Ovary (tissue), 9 donors: ENCODE measurements around the gene EFCAB10. TPM values are rescaled to one million over a fixed set of nuclear protein-coding genes. Genes with fewer than 3 reads are reported as not detected.

Experiments
- DNase-seq, 5 donors: peaks; one replicate each; pipeline ENCODE4 v3.0.0-alpha.2; 2019 to 2020
- H3K27ac ChIP-seq, 2 donors: fragments of 200-600 bp; one replicate each; pipeline versions ENCODE4 v1.5.1 to v1.8.0; 2019 to 2022
- H3K27me3 ChIP-seq: fragments of 200-600 bp; one replicate; pipeline ENCODE4 v1.8.0; 2022
- H3K36me3 ChIP-seq: fragments of 200-600 bp; sonication (generic); one replicate; pipeline ENCODE4 v1.5.1; 2019
- H3K4me1 ChIP-seq: one replicate; pipeline ENCODE4 v1.8.1; 2013; ENCODE audit warnings: mild to moderate bottlenecking, moderate library complexity; ENCODE audit not compliant: insufficient read depth
- H3K4me3 ChIP-seq: fragments of 200-600 bp; sonication (generic); one replicate; pipeline ENCODE4 v1.5.1; 2017
- H3K9me3 ChIP-seq, 2 donors: fragments of 200-600 bp in 1 of 2; sonication (generic) in 1 of 2; one replicate each; pipeline versions ENCODE4 v1.5.1 to v1.8.1; 2013 to 2019; ENCODE audit warnings: mild to moderate bottlenecking in 1 of 2, moderate library complexity in 1 of 2
- CTCF ChIP-seq, 3 donors: fragments of 450-650 bp in 2 of 3; fragments of 200-600 bp in 1 of 3; IDR thresholded peaks; one replicate each; pipeline versions ENCODE4 v1.5.1 to v1.8.0; 2016 to 2022; ENCODE audit warnings: antibody characterized with exemption in 3 of 3, mild to moderate bottlenecking in 1 of 3
- EP300 ChIP-seq: sonication (generic); formaldehyde crosslinking; IDR thresholded peaks from one replicate; pipeline ENCODE4 v1.6.1; 2017; ENCODE audit warnings: antibody characterized with exemption
- POLR2A ChIP-seq: fragments of 450-650 bp; IDR thresholded peaks from one replicate; pipeline ENCODE4 v1.6.1; 2017; ENCODE audit warnings: antibody characterized with exemption, mild to moderate bottlenecking, moderate library complexity
- whole genome bisulfite sequencing, 3 donors: extraction: QIAGEN DNeasy Blood & Tissue Kit in 1 of 3; methylation state at CpG; one replicate each; pipeline versions ENCODE4 v1.1.5 to v1.1.7; 2013 to 2017; 5-methylcytosine and 5-hydroxymethylcytosine counted together
- intact Hi-C, 4 donors: fragments of 100-400 bp; cut with DNase I; formaldehyde crosslinking; loops; one replicate each; pipeline versions ENCODE4 v1.11.0 to v1.15.1; 2022 to 2023
- polyA plus RNA-seq, 2 donors: library from polyadenylated mRNA; stranded (reverse); fragments of 200-250 nt in 1 of 2; fragments of 350-450 nt in 1 of 2; fragmentation: Illumina TruSeq in 1 of 2; extraction: RNeasy Lipid Tissue Mini Kit (QIAGEN cat#74804) in 1 of 2; gene quantifications; one replicate each; pipeline ENCODE4 v1.2.3, GENCODE V29; 2013 to 2014
- total RNA-seq, 7 donors: library from RNA; depleted of rRNA in 2 of 7; stranded (reverse); fragments of >200 nt in 2 of 7; fragmentation: NEBNext Ultra II Directional in 3 of 7; extraction: Animal tissue kit (Norgen Biotek cat#: 25700) in 3 of 7; gene quantifications; one replicate each; pipeline versions ENCODE4 v1.1.0 to v1.2.4, GENCODE V29; 2016 to 2023
- donor health status: DM: no; HTN: no; CAD: no; lungs with moderate emphysema.
- donor health status: DM: no; HTN: no; CAD: no.
- donor health status: Bipolar disorder and iron deficiency.
- donor health status: DM: yes; HTN: yes; CAD: no.
- donor health status: DM: no; HTN: no; CAD: no.
- donor health status: DM: yes; HTN: yes; CAD: no.

Gene EFCAB10
- total and polyA plus RNA-seq, 9 donors: 0.22 to 11.8 (median 0.78) TPM; not detected in 3

GRCh38 chr7:105618016-105618296 lies 36.7 kb upstream of the EFCAB10 start:
- H3K4me3 ChIP-seq: no peak overlapping the region
- no peak for DNase-seq
- H3K4me1 ChIP-seq: no peaks in the 10 kb centered on the region
- H3K27ac ChIP-seq: no peak overlapping the region
- no peaks in the 10 kb centered on the region for H3K9me3 ChIP-seq
- no peaks in the 10 kb centered on the region for H3K27me3 ChIP-seq
- no peak for TF ChIP-seq EP300
- TF ChIP-seq POLR2A: no peak
- TF ChIP-seq CTCF (IDR thresholded peaks at IDR 0.05): no peak
- H3K36me3 ChIP-seq: no peaks in the 10 kb centered on the region
- intact Hi-C loops: no loop called here
- 80 to 84% (median 82%) methylated on average over 5 of the region's 5 CpGs for WGBS, 3 donors

- Histone ChIP-seq H3K36me3 (no peaks in the 10 kb centered on the region), H3K27ac (no peak overlapping the region), H3K4me1 (no peaks in the 10 kb centered on the region), H3K27me3 (no peaks in the 10 kb centered on the region), H3K9me3 (no peaks in the 10 kb centered on the region), H3K4me3 (no peak overlapping the region)
- intact Hi-C loops: no loop called here
- no peak for DNase-seq
- WGBS, 3 donors: 94 to 96% (median 96%) methylated on average over 14 of the region's 14 CpGs
- no peak for TF ChIP-seq CTCF (IDR thresholded peaks at IDR 0.05)
- no peak for TF ChIP-seq POLR2A
- TF ChIP-seq EP300: no peak
Observed at GRCh38 chr7:105617280-105618015, 36.2 kb upstream of the EFCAB10 start.

- no peak for DNase-seq
- H3K9me3 ChIP-seq: no peaks in the 10 kb centered on the region
- no peak for TF ChIP-seq POLR2A
- no peak for TF ChIP-seq EP300
- no peak for TF ChIP-seq CTCF (IDR thresholded peaks at IDR 0.05)
- H3K27me3 ChIP-seq: no peaks in the 10 kb centered on the region
- WGBS, 3 donors: 91 to 93% (median 93%) methylated on average over 20 of the region's 20 CpGs
- intact Hi-C loops: no loop called here
- H3K36me3 ChIP-seq: no peaks in the 10 kb centered on the region
- no peak overlapping the region for H3K4me3 ChIP-seq
- H3K4me1 ChIP-seq: no peaks in the 10 kb centered on the region
- no peak overlapping the region for H3K27ac ChIP-seq
Observed at GRCh38 chr7:105614341-105614840, 33.1 kb upstream of the EFCAB10 start.

- no peaks in the 10 kb centered on the region for H3K9me3 ChIP-seq
- no peaks in the 10 kb centered on the region for H3K27me3 ChIP-seq
- no peak overlapping the region for H3K27ac ChIP-seq
- H3K36me3 ChIP-seq: no peaks in the 10 kb centered on the region
- 93 to 96% (median 94%) methylated on average over 32 of the region's 32 CpGs for WGBS, 3 donors
- no peak for DNase-seq
- H3K4me3 ChIP-seq: no peak overlapping the region
- H3K4me1 ChIP-seq: no peaks in the 10 kb centered on the region
- TF ChIP-seq CTCF (IDR thresholded peaks at IDR 0.05) (no peak), POLR2A (no peak), EP300 (no peak)
- intact Hi-C loops: no loop called here
Observed at GRCh38 chr7:105613611-105614330, 32.5 kb upstream of the EFCAB10 start.
